Esophagus (tissue), 2 donors: Measurements from ENCODE around the gene PACSIN2. TPM values are rescaled to one million over a fixed set of nuclear protein-coding genes. Genes with fewer than 3 reads are reported as not detected.

ENCODE experiments used
- H3K27ac ChIP-seq, 2 donors: one replicate each; pipeline ENCODE4 v1.5.1; 2013; ENCODE audit warnings: low read depth in 2 of 2, mild to moderate bottlenecking in 2 of 2, inconsistent platforms in 1 of 2, low read length in 1 of 2, moderate library complexity in 1 of 2
- H3K27me3 ChIP-seq, 2 donors: one replicate each; pipeline ENCODE4 v1.6.1; 2013; ENCODE audit warnings: low read length in 2 of 2, control low read depth in 1 of 2, mild to moderate bottlenecking in 1 of 2; ENCODE audit not compliant: insufficient read depth in 2 of 2, control insufficient read depth in 1 of 2
- H3K36me3 ChIP-seq, 2 donors: one replicate each; pipeline ENCODE4 v1.6.1; 2013; ENCODE audit warnings: low read length in 1 of 2; ENCODE audit not compliant: control insufficient read depth in 2 of 2, insufficient read depth in 2 of 2
- H3K4me1 ChIP-seq, 2 donors: one replicate each; pipeline ENCODE4 v1.6.1; 2013; ENCODE audit warnings: low read length in 1 of 2; ENCODE audit not compliant: control insufficient read depth in 2 of 2, insufficient read depth in 2 of 2
- H3K4me3 ChIP-seq, 2 donors: one replicate each; pipeline ENCODE4 v1.5.1; 2013; ENCODE audit warnings: low read length in 2 of 2, mild to moderate bottlenecking in 2 of 2, low read depth in 1 of 2, moderate library complexity in 1 of 2
- H3K9me3 ChIP-seq, 2 donors: one replicate each; pipeline ENCODE4 v1.6.1; 2013; ENCODE audit warnings: mild to moderate bottlenecking in 2 of 2, low read depth in 1 of 2, low read length in 1 of 2, moderate library complexity in 1 of 2; ENCODE audit not compliant: control insufficient read depth in 2 of 2, insufficient read depth in 1 of 2
- WGBS, 2 donors: extraction: QIAGEN DNeasy Blood & Tissue Kit; methylation state at CpG; one replicate each; pipeline ENCODE4 v1.1.7; 2013; 5-methylcytosine and 5-hydroxymethylcytosine counted together
- polyA plus RNA-seq, 2 donors: library from polyadenylated mRNA; stranded (reverse); fragments of 200-250 nt; gene quantifications; one replicate each; pipeline ENCODE4 v1.2.3, GENCODE V29; 2013
- donor health status: healthy with polysubstance abuse.
- donor health status: Bipolar disorder and iron deficiency.

PACSIN2 gene
- polyA plus RNA-seq, 2 donors: 17.1 to 20.3 TPM

GRCh38 chr22:42984814-42985530 lies 30.0 kb downstream of the PACSIN2 start:
- WGBS, 2 donors: 84 to 94% methylated on average over 9 of the region's 9 CpGs
- Histone ChIP-seq H3K27ac (peak overlapping the region in 1 of 2 donors; percentile 48), H3K36me3 (no peaks in the 10 kb centered on the region), H3K4me3 (no peak overlapping the region), H3K4me1 (peaks cover 0 to 8% of the 10 kb centered on the region in 2 donors), H3K9me3 (no peaks in the 10 kb centered on the region), H3K27me3 (no peaks in the 10 kb centered on the region)

- Histone ChIP-seq H3K36me3 (no peaks in the 10 kb centered on the region), H3K27me3 (no peaks in the 10 kb centered on the region), H3K4me3 (no peak overlapping the region), H3K4me1 (peaks cover 0 to 8% of the 10 kb centered on the region in 2 donors), H3K9me3 (no peaks in the 10 kb centered on the region), H3K27ac (peak overlapping the region in 1 of 2 donors; percentile 48)
- WGBS, 2 donors: 74 to 86% methylated on average over 4 of the region's 4 CpGs
Observed at GRCh38 chr22:42984397-42984796, 30.6 kb downstream of the PACSIN2 start.

GRCh38 chr22:42983470-42983869 lies 31.5 kb downstream of the PACSIN2 start:
- Histone ChIP-seq H3K36me3 (no peaks in the 10 kb centered on the region), H3K9me3 (no peaks in the 10 kb centered on the region), H3K27ac (no peak overlapping the region), H3K4me3 (no peak overlapping the region), H3K4me1 (peaks cover 2 to 11% of the 10 kb centered on the region in 2 donors), H3K27me3 (no peaks in the 10 kb centered on the region)

GRCh38 chr22:42979606-42980005 lies 35.3 kb downstream of the PACSIN2 start:
- Histone ChIP-seq H3K27me3 (no peaks in the 10 kb centered on the region), H3K4me1 (peaks cover 4 to 5% of the 10 kb centered on the region in 2 donors), H3K4me3 (no peak overlapping the region), H3K27ac (no peak overlapping the region), H3K9me3 (no peaks in the 10 kb centered on the region), H3K36me3 (no peaks in the 10 kb centered on the region)
- 71 to 76% methylated on average over 4 of the region's 4 CpGs for WGBS, 2 donors

GRCh38 chr22:42978453-42979103 lies 36.4 kb downstream of the PACSIN2 start:
- Histone ChIP-seq H3K27me3 (no peaks in the 10 kb centered on the region), H3K9me3 (no peaks in the 10 kb centered on the region), H3K27ac (peak overlapping the region; percentile 61 to 67), H3K4me1 (peaks cover 4 to 8% of the 10 kb centered on the region in 2 donors), H3K4me3 (no peak overlapping the region), H3K36me3 (no peaks in the 10 kb centered on the region)
- 14 to 44% methylated on average over 5 of the region's 5 CpGs for WGBS, 2 donors

GRCh38 chr22:42977569-42977968 lies 37.4 kb downstream of the PACSIN2 start:
- Histone ChIP-seq H3K4me1 (peaks cover 5 to 9% of the 10 kb centered on the region in 2 donors), H3K36me3 (no peaks in the 10 kb centered on the region), H3K27me3 (no peaks in the 10 kb centered on the region), H3K27ac (peak overlapping the region in 1 of 2 donors; percentile 35), H3K4me3 (no peak overlapping the region), H3K9me3 (no peaks in the 10 kb centered on the region)
- 75 to 87% methylated on average over 6 of the region's 6 CpGs for WGBS, 2 donors

- Histone ChIP-seq H3K27me3 (no peaks in the 10 kb centered on the region), H3K27ac (no peak overlapping the region), H3K4me3 (no peak overlapping the region), H3K9me3 (no peaks in the 10 kb centered on the region), H3K36me3 (no peaks in the 10 kb centered on the region), H3K4me1 (peaks cover 6 to 9% of the 10 kb centered on the region in 2 donors)
- WGBS, 2 donors: 72 to 74% methylated on average over 7 of the region's 7 CpGs
Observed at GRCh38 chr22:42976217-42976933, 38.6 kb downstream of the PACSIN2 start.

- WGBS, 2 donors: 82 to 91% methylated on average over 3 of the region's 3 CpGs
- Histone ChIP-seq H3K27ac (no peak overlapping the region), H3K4me1 (peaks cover 6 to 11% of the 10 kb centered on the region in 2 donors), H3K9me3 (no peaks in the 10 kb centered on the region), H3K36me3 (no peaks in the 10 kb centered on the region), H3K4me3 (no peak overlapping the region), H3K27me3 (no peaks in the 10 kb centered on the region)
Observed at GRCh38 chr22:42974223-42974622, 40.7 kb downstream of the PACSIN2 start.

GRCh38 chr22:42973536-42973881 lies 41.4 kb downstream of the PACSIN2 start:
- H3K27ac ChIP-seq: no peak overlapping the region
- no peaks in the 10 kb centered on the region for H3K27me3 ChIP-seq
- H3K4me1 ChIP-seq: peaks cover 4 to 7% of the 10 kb centered on the region in 2 donors
- no peak overlapping the region for H3K4me3 ChIP-seq
- H3K36me3 ChIP-seq: no peaks in the 10 kb centered on the region
- WGBS, 2 donors: 85 to 87% methylated on average over 5 of the region's 5 CpGs
- H3K9me3 ChIP-seq: no peaks in the 10 kb centered on the region
